Astrocyte of the spinal cord (primary cell): ENCODE results near the gene LRFN3.

Experiments
- DNase-seq: peaks from one replicate; pipeline ENCODE4 v3.0.0; 2011; ENCODE audit warnings: low read depth, low spot score
- H3K4me3 ChIP-seq: 2 replicates; pipeline ENCODE4 v1.5.1; 2011; ENCODE audit warnings: low read depth, mild to moderate bottlenecking, low read length, moderate library complexity
- CTCF ChIP-seq: IDR thresholded peaks from 2 replicates; pipeline ENCODE4 v1.5.1; 2012; ENCODE audit warnings: low read depth, mild to moderate bottlenecking, low read length, inconsistent platforms
- in situ Hi-C: cut with HindIII; loops from 2 replicates; pipeline ENCODE4 v1.10.0; 2017; ENCODE audit warnings: low sequenced_read_pairs

The LRFN3 gene

GRCh38 chr19:35958660-35959039 lies 22.5 kb downstream of the LRFN3 start:
- H3K4me3 ChIP-seq = no peak overlapping the region
- in situ Hi-C loops = no loop called here
- DNase-seq = no peak
- no peak for TF ChIP-seq CTCF

- in situ Hi-C loops = no loop called here
- no peak for DNase-seq
- no peak overlapping the region for H3K4me3 ChIP-seq
- no peak for TF ChIP-seq CTCF
These were observed 23.1 kb downstream of the LRFN3 start for GRCh38 chr19:35959040-35959967.

- no peak for DNase-seq
- in situ Hi-C loops = no loop called here
- no peak overlapping the region for H3K4me3 ChIP-seq
- TF ChIP-seq CTCF = no peak
These were observed 23.8 kb downstream of the LRFN3 start for GRCh38 chr19:35959968-35960320.

GRCh38 chr19:35960432-35960972 lies 24.3 kb downstream of the LRFN3 start:
- DNase-seq = no peak
- in situ Hi-C loops = no loop called here
- TF ChIP-seq CTCF = no peak
- H3K4me3 ChIP-seq = no peak overlapping the region

- no peak for TF ChIP-seq CTCF
- DNase-seq = peak; percentile 56
- no peak overlapping the region for H3K4me3 ChIP-seq
- in situ Hi-C loops = no loop called here
These were observed 27.3 kb downstream of the LRFN3 start for GRCh38 chr19:35963514-35963913.

GRCh38 chr19:35966771-35967170 lies 30.6 kb downstream of the LRFN3 start:
- in situ Hi-C loops = no loop called here
- H3K4me3 ChIP-seq = no peak overlapping the region
- no peak for TF ChIP-seq CTCF
- DNase-seq = no peak
